NCI-H524 treated with DMSO at 0.1 percent for 48 hours (cell line): ENCODE data around the gene HIRA.
"Not testable (repeated sequence)": the region's sequence is repeated elsewhere in the genome, so short reads cannot be mapped to it uniquely, and the experiment has no call there.

Experiments
- DNase-seq: peaks from one replicate; lab custom pipeline; 2025; lab: John Stamatoyannopoulos, UW

Gene HIRA

DNA sequence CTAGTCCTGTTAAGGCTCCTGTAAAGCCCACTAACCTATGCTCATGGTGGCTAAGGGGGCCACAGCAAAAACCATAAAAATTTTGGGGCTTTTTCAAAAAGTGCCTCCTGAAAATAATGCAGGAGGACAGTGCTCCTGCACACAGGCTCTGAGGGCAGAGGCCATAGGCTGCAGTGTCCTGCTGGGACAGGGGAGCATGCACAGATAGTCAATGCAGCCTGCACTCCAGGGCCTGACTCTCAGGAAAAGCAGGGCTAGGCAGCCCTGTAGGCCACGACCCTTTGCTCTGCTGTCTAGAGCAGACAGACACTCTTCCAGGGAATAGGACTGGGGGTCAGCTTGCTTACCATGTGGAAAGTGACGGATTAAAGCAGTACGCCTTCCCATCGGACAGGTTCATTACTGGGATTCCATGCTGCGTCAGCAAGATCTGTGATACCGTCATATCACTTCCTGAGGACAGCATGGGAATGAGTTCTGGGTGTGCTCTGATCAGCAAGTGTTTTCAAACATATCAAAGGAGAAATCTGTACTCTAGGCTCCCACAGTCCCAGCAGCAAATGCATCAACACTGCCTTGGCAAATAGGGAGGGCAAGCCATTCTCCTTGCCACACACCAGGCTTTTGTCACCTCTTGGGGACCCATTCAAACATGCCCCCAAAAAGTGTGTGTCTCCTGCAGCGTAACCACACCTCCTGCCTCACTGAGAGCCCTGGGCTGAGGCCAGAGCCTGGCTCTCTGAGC, 75.9 kb downstream of the HIRA start:
- DNase-seq = no peak

- DNase-seq = no peak
These were observed 77.3 kb downstream of the HIRA start for GRCh38 chr22:19354201-19354600.

GRCh38 chr22:19353363-19354131, 78.0 kb downstream of the HIRA start:
- DNase-seq = no peak

DNA sequence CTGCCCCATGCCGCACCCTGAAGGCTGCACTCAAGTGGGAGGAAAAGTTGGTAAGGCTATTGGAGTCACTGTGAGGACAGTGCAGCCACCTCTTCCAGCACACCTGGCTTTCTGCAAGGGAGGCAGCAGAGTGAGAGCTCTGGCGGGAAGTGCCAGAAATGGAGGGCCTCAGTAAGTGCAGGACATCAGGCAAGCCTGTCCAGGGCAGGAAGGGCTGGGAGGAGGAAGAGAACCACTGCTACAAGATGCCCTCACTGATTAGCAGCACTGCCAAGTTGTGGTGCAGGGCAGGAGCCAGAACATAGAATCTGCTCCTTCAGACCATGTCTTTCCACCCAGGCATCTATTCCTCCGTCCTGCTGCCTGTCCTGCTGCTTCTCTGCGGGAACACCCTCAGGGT, 78.8 kb downstream of the HIRA start:
- no peak for DNase-seq

GRCh38 chr22:19352217-19352616, 79.3 kb downstream of the HIRA start:
- no peak for DNase-seq

DNA sequence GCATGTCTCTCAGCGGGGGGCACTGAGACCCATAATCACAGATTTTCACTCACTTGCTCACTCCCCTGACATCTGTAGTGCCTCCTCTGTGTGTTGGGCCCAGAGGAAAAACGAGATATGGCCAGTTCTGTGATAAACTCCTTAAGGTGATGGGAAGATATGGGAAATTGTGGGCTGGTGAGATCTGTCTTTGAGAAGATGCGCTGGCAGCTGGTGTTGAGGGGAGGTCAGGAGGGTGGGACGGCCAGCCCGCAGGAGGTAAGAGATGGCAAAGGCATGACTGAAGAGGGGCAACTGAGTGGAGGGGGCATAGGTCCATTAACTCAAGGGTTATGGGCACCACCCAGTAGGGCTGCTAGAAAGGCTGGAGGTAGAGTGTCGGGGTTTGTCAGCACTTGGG, 79.9 kb downstream of the HIRA start:
- DNase-seq = no peak

DNA sequence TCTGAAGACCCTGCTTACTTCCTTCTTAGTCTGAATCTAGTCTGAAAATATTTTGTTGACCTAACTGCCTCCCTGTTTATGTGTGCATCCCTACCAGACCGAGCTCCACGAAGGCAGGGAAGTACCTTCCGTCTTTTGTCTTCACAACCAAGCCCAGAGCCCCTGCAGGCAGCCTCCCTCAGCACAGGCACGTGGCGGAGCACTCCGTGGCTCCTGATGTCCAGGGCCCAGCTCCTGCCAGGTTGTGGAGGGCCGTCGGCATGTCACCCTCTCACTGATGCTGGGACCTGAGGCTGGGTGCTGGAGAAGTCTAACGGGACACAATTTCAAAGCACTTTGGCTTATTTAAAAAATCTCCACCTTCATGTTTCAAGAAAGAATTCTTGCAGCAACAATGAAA, 80.6 kb downstream of the HIRA start:
- no peak for DNase-seq

DNA sequence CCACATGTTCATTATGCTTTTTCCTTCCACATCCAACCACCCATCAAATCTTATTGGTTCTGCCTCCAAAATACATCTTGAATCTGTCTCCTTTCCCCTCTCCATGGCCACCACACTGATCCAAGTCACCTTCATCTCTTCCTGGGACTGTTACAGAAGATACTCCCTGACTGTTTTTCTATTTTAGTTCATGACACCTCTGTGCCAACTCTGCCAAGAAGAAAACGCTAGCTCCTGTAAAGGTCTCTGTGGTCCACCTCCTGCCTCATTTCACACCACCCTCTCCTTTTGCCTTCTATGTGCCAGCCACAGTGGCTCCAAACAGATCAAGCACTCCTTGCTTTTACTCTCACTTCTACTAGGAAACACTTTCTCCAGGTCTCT, 81.1 kb downstream of the HIRA start:
- no peak for DNase-seq

DNA sequence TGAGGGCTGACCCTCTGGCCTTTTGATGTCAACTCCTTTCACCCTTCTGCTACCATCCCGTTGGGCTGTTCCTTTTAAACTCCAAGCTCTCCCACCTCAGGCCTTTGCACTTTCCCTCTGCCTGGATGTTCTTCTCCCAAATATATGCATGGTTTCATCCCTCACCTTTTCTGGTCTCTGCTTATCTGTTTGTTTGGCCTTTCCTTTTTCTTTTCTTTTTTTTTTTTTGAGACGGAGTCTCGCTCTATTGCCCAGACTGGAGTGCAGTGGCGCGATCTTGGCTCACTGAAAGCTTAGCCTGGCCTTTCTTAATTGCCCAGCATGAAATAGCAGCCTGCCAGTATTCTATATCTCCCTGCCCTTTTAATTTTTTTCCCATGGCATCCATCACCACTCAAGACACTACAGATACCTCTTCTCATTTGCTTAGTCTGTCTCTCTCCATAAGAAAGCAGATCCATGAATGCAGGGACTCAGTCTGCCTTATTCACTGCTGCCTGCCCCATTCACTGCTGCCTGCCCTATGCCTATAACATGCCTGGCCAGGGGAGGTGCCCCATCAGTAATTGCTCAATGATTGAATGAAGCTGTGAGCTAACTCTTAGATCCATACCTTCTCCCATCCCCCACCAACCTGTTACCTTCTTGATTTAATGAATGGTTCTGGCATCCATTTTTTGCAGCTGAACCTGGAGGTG, 81.6 kb downstream of the HIRA start:
- no peak for DNase-seq

- DNase-seq = no peak
These were observed 84.8 kb downstream of the HIRA start for GRCh38 chr22:19346677-19347265.

GRCh38 chr22:19344420-19344819, 87.1 kb downstream of the HIRA start:
- DNase-seq = no peak

GRCh38 chr22:19343470-19343869, 88.1 kb downstream of the HIRA start:
- DNase-seq = no peak

- no peak for DNase-seq
These were observed 90.0 kb downstream of the HIRA start for GRCh38 chr22:19341500-19341899.

GRCh38 chr22:19337137-19337536, 94.4 kb downstream of the HIRA start:
- no peak for DNase-seq

DNA sequence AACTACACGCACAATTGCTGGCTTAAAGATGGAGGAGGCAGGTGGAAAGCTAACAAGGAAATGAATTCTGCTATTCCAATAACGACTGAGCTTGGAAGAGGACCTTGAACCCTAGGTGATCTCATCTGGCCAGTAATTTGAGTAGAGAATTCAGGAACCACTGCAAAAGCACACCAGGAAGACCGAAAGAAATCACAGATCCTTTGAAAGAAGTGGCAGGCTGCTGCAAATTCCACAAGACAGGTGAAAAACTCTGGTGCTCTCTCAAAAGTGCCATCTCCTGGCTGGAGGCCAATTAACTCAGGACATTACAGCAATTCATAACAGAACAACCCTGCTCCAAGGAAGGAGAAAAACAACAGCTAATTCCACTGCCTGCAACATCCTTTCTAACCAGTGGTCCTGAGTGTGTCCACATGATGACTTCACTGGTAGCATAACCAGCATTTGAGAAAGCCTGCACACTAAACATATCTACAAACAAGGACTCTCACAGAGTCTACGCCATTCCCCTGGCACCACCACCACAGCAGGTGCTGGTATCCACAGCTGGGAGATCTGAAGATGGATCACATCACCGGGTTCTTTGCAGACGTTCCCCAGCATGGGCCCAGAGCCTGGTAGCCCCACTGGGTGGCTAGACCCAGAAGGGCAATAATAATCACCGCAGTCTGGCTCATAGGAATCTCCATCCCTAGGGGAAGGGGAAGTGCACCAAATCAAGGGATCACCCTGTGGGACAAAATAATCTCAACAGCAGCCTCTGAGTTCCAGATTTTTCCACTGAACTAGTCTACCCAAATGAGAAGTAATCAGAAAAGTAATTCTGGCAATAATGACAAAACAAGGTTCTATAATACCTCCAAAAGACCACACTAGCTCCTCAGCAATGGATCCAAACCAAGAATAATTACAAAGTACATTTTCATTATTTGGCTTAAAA, 95.1 kb downstream of the HIRA start:
- DNase-seq = no peak

- no peak for DNase-seq
These were observed 99.6 kb downstream of the HIRA start for GRCh38 chr22:19331975-19332374.

DNA sequence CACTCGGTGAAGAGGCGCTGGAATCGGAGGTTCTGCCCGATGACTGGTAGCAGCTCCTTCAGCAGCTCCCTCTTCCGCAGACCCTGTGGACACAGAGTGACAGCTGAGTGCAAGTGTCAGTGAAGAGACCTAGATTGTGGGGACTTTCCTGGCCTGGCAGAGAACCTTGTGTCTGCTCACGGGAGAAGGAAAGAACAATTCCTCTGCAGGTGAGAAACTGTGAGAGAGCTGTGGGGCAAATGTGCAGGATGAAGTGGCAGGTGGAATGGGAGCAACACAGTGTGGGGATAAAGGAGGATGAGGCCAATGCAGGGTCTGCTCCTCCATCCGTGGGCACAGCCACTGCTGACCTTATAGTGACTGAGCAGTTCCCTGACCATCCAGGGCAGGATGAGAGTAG, 100.1 kb downstream of the HIRA start:
- DNase-seq = no peak

DNA sequence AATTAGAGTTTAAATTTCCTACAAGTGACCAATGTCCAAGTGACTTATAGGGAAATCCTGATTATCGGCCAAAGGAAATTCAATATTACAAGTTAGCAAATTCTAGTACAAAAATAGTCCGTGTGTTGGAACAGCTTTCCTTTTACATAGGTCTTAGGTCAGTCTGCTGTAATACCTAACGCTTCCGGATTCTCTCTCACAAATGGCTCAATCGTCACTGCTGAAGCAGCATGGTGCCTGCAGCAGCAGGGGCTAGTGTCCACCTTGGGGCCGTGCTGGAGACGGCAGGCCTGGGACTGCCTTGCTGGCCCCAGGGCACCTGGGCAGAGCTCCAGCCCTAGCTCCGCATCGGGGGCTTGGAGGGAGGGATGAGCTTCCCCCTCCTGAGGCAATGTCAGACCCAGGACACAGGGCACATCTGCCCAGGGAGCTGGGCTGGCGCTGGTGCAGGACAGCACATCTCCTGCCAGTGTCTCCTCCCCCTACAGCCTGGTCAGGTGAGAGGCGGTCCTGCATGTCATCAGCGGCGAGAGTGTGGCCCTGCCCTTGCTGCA, 100.6 kb downstream of the HIRA start:
- no peak for DNase-seq

GRCh38 chr22:19330205-19330604, 101.3 kb downstream of the HIRA start:
- not testable (repeated sequence) for DNase-seq

DNA sequence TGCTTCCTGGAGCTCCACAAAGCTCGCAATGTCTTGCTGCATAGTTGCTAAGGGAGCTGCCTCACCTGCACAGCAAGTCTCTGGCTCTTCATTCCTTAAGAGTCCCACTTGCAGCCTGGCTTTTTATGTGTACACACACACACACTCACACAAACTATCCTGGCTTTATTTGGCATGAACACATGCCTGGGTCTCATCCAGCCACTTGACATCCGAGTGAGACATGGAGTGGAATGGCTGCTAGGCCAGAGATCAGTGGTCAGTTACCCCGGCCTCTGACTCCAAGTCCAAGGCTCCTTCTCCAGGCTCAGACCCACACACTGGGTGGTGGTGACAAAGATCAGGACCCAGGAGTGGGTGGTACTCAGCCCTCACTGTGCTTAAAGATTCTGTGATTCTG, 102.1 kb downstream of the HIRA start:
- DNase-seq = no peak

DNA sequence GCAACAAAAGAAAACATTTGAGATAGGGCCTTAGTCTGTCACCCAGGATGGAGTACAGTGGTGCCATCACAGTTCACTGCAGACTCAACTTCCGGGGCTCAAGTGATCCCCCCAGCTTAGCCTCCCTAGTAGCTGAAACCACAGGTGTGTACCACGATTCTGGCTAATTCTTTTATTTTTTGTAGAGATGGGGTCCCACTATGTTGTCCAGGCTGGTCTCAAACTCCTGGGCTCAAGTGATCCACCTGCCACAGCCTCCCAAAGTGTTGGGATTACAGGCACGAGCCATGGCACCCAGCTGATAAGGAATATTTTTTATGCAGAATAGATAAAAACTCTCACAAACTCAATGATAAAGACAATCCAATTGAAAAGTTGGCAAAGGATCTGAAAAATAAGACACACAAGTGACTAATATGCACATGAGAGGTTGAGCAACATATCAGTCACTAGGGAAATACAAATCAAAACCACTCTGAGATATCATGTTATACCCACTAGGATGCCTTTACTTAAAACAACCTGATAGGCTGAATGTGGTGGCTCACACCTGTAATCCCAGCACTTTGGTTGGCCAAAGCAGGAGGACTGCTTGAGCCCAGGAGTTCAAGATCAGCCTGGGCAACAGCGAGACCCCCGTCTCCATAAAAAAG, 106.1 kb downstream of the HIRA start:
- no peak for DNase-seq
